ENCODE results near the gene SHISA9.

The SHISA9 gene

GRCh38 chr16:13061691-13062090 is 160.3 kb downstream of the SHISA9 start:
- H3K27ac ChIP-seq, result no peak overlapping the region
- no peak for DNase-seq (ENCODE audit: low read depth, low spot score)

- DNase-seq (ENCODE audit: low read depth, low spot score), result no peak
- no peak overlapping the region for H3K27ac ChIP-seq
Measured at GRCh38 chr16:13062219-13062618, 160.8 kb downstream of the SHISA9 start.

- DNase-seq (ENCODE audit: low read depth, low spot score), result no peak
- no peak overlapping the region for H3K27ac ChIP-seq
Measured at GRCh38 chr16:13063457-13063856, 162.1 kb downstream of the SHISA9 start.

GRCh38 chr16:13064821-13065220 is 163.4 kb downstream of the SHISA9 start:
- no peak for DNase-seq (ENCODE audit: low read depth, low spot score)
- H3K27ac ChIP-seq, result no peak overlapping the region

GRCh38 chr16:13067648-13068047 is 166.2 kb downstream of the SHISA9 start:
- DNase-seq (ENCODE audit: low read depth, low spot score), result no peak
- no peak overlapping the region for H3K27ac ChIP-seq

GRCh38 chr16:13068912-13069583 is 167.7 kb downstream of the SHISA9 start:
- no peak for DNase-seq (ENCODE audit: low read depth, low spot score)
- no peak overlapping the region for H3K27ac ChIP-seq

GRCh38 chr16:13070268-13070667 is 168.9 kb downstream of the SHISA9 start:
- no peak overlapping the region for H3K27ac ChIP-seq
- DNase-seq (ENCODE audit: low read depth, low spot score), result no peak

- no peak overlapping the region for H3K27ac ChIP-seq
- DNase-seq (ENCODE audit: low read depth, low spot score), result no peak
Measured at GRCh38 chr16:13076878-13077277, 175.5 kb downstream of the SHISA9 start.

GRCh38 chr16:13077816-13078215 is 176.4 kb downstream of the SHISA9 start:
- no peak for DNase-seq (ENCODE audit: low read depth, low spot score)
- H3K27ac ChIP-seq, result no peak overlapping the region

- no peak for DNase-seq (ENCODE audit: low read depth, low spot score)
- H3K27ac ChIP-seq, result no peak overlapping the region
Measured at GRCh38 chr16:13080531-13080930, 179.1 kb downstream of the SHISA9 start.

GRCh38 chr16:13081825-13082331 is 180.5 kb downstream of the SHISA9 start:
- H3K27ac ChIP-seq, result no peak overlapping the region
- no peak for DNase-seq (ENCODE audit: low read depth, low spot score)

GRCh38 chr16:13083681-13084080 is 182.3 kb downstream of the SHISA9 start:
- no peak overlapping the region for H3K27ac ChIP-seq
- DNase-seq (ENCODE audit: low read depth, low spot score), result no peak

GRCh38 chr16:13084331-13084730 is 182.9 kb downstream of the SHISA9 start:
- no peak overlapping the region for H3K27ac ChIP-seq
- no peak for DNase-seq (ENCODE audit: low read depth, low spot score)

GRCh38 chr16:13093661-13094060 is 192.3 kb downstream of the SHISA9 start:
- no peak for DNase-seq (ENCODE audit: low read depth, low spot score)
- H3K27ac ChIP-seq, result no peak overlapping the region

GRCh38 chr16:13095061-13095460 is 193.7 kb downstream of the SHISA9 start:
- H3K27ac ChIP-seq, result no peak overlapping the region
- DNase-seq (ENCODE audit: low read depth, low spot score), result no peak

- H3K27ac ChIP-seq, result no peak overlapping the region
- no peak for DNase-seq (ENCODE audit: low read depth, low spot score)
Measured at GRCh38 chr16:13098536-13098935, 197.1 kb downstream of the SHISA9 start.

GRCh38 chr16:13099822-13100221 is 198.4 kb downstream of the SHISA9 start:
- H3K27ac ChIP-seq, result no peak overlapping the region
- no peak for DNase-seq (ENCODE audit: low read depth, low spot score)

GRCh38 chr16:13100970-13101369 is 199.6 kb downstream of the SHISA9 start:
- DNase-seq (ENCODE audit: low read depth, low spot score), result no peak
- H3K27ac ChIP-seq, result no peak overlapping the region

- no peak for DNase-seq (ENCODE audit: low read depth, low spot score)
- H3K27ac ChIP-seq, result no peak overlapping the region
Measured at GRCh38 chr16:13101828-13102227, 200.4 kb downstream of the SHISA9 start.

- DNase-seq (ENCODE audit: low read depth, low spot score), result no peak
- H3K27ac ChIP-seq, result no peak overlapping the region
Measured at GRCh38 chr16:13102401-13102800, 201.0 kb downstream of the SHISA9 start.

GRCh38 chr16:13103831-13104530 is 202.6 kb downstream of the SHISA9 start:
- DNase-seq (ENCODE audit: low read depth, low spot score), result no peak
- no peak overlapping the region for H3K27ac ChIP-seq

GRCh38 chr16:13104772-13105171 is 203.4 kb downstream of the SHISA9 start:
- no peak for DNase-seq (ENCODE audit: low read depth, low spot score)
- H3K27ac ChIP-seq, result no peak overlapping the region

All from epithelial cell of prostate (primary cell).